ENCODE measurements around the gene SWSAP1.
"Not testable (repeated sequence)": the region's sequence is repeated elsewhere in the genome, so short reads cannot be mapped to it uniquely, and the experiment has no call there.

The SWSAP1 gene

DNA sequence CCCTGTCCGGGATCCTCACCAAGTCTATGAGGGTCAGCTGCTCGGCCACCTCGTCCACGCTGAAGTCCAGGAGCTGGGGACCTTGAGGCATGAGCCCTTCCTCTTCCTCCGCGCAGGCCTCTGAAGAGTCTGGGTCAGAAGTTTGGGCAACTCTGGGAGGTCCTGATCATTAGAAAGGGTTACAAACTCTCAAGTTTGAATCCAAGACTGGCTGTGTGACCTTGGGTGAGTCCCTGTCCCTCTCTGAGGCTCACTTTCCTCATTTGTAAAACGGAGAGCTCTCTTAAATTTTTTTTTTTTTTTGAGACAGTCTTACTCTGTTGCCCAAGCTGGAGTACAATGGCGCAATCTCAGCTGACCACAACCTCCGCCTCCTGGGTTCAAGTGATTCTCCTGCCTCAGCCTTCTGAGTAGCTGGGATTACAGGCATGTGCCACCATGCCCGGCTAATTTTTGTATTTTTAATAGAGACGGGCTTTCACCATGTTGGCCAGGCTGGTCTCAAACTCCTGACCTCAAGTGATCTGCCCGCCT, 32.3 kb downstream of the SWSAP1 start:
- not testable (repeated sequence) for DNase-seq (ENCODE audit: extremely low read depth in 1 of 2, low read depth in 1 of 2)

DNA sequence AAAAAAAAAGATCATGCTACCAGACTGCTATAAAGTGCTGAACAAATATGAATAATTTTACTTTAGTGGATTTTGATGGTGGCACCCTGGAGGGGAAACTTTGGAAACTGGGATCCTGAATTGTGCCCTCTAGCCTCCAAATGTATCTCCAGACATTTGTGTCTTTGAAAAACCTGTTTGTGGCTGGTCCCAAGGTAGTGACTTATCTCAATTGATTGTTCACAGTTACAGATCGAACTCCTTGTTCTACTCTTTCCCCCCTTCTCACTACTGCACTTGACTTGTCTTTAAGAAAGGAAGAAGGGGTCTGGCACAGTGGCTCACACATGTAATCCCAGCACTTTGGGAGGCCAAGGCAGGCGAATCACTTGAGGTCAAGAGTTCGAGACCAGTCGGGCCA, 34.1 kb downstream of the SWSAP1 start:
- DNase-seq (ENCODE audit: extremely low read depth in 1 of 2, low read depth in 1 of 2): no peak

DNA sequence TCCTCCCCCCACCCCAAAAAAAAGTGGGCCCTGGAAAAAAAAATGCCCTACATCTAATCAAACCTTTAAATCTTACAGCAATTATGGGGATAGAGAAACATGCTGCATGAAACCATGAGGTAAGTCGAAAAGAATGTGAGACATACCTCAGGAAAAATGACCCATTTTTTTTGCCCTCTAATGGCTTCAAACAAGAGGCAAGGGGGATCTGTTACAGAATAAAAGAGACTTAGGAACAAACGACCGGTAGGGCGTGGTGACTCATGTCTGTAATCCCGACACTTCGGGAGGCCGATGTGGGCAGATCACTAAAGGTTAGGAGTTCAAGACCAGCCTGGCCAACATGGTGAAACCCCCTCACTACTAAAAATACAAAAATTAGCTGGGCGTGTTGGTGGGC, 36.2 kb downstream of the SWSAP1 start:
- DNase-seq (ENCODE audit: extremely low read depth in 1 of 2, low read depth in 1 of 2): no peak

DNA sequence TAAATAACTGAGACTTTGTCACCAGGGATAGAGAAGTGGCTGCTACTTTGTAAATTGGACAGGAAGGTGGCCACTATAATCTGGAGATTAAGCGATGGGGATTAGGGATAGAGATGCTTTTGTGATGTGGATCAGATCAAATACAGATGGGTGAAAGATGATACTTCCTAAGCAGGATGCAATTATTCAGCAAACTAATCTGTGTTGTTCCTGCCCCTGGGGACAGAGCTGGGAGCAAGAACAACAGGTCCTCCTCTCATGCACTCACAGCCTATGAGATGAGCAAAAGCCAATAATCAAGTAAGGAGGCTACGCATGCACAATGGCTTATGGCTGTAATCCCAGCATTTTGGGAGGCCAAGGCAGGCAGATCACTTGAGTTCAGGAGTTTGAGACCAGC, 40.1 kb downstream of the SWSAP1 start:
- DNase-seq (ENCODE audit: extremely low read depth in 1 of 2, low read depth in 1 of 2): no peak

DNA sequence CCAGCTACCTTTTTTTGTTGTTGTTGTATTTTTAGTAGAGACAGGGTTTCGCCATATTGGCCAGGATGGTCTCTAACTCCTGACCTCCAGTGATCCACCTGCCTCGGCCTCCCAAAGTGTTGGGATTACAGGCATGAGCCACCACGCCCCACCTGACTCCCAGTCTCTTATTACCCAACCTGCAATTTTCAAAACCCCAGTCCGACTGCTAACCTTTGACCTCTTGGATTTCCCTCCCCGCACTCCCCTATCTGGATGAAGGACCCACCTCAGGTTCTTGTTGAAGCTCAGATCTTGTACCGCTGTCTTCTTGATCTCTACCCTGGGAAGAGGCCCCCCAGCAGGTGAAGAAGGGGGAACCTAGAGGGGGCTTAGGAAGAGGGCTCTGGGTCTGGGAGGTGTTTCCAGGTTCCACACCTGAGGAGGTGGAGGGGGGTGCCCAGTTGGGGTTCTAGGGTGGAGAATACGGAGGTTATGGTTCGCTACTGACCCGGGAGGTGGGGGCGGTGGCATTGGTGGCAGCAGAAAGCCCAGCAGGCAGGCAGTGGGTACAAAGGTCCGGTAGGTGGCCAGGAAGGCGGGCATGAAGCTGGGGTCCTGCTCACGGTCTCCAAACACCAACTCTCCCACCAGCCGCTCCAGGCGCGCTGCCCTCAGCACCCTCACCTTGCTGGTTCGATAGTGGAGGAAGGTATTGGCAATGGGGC, 42.0 kb downstream of the SWSAP1 start:
- DNase-seq (ENCODE audit: extremely low read depth in 1 of 2, low read depth in 1 of 2): no peak

DNA sequence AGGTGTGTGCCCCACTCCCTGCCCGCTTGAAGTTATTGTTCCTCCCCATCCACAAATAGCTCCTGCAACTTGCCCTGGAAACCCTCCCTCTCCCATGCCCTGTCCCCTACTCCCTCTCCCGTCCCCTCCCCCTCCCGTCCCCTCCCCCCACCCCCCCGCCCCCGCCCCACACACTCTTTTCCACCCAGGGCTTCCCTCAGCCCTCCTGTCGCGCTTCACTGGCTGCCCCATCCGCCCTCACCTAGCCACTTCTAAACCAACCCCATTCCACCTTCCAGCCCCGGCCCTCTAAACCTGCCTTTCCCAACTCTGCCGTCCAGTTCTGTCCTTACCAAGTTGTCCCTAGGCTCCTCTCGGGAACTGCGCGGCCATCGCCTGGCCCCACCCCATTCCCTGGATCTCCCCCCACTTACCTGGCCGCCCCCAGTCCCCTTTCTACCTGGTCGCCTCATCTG, 43.7 kb downstream of the SWSAP1 start:
- DNase-seq (ENCODE audit: extremely low read depth in 1 of 2, low read depth in 1 of 2): no peak

DNA sequence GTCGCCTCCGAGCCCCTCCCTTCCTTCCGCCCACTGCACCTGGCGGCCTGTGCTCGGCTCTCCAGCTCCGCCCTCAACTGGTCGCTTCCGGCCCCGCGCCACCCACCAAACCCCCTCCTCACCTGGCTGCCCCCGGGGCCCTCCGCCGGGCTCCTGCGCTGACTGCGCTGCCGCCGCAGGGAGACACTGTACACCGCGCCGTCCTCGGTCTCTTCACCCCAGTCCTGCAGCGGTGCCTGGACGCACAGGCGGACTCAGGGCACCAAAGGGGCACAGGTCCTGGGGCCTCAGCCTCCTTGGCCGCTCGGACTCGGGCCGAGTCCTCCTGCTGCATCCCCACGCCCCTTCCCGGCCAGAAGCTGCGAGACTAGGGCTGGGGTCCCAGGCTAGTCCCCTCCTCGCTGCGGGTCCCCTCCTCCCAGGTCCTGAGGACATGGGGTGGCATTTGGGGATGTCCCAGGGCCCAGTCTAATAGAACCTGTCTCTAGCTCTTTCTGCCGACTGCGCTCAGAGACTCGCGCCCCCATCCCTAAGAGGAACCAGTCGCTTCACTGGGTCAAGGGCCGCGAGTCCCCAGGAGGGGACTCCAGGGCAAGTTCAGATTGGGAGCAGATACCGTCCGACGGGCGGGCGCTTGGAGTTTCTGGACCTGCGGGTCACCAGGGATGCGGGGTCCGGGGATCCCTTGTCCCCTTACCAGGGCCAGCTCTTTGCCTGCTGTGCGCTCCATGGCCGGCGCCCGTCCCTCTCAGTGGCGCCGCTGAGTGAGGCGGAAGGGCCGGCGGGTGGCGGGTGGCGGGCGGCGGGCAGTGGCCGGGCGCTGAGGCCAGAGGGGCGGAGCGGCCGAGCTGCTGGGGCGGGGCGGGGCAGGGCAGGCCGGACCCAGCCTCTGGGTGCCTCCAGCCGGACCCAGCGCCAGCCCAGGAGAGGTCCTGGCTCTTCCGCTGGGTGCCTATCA, 44.4 kb downstream of the SWSAP1 start, which contains the start of gene RGL3:
TSS of gene RGL3 (minus strand) at position 766 of the 958 bp plus-strand sequence. CDS start at position 730, 36 bp downstream.
- DNase-seq (ENCODE audit: extremely low read depth in 1 of 2, low read depth in 1 of 2): no peak

DNA sequence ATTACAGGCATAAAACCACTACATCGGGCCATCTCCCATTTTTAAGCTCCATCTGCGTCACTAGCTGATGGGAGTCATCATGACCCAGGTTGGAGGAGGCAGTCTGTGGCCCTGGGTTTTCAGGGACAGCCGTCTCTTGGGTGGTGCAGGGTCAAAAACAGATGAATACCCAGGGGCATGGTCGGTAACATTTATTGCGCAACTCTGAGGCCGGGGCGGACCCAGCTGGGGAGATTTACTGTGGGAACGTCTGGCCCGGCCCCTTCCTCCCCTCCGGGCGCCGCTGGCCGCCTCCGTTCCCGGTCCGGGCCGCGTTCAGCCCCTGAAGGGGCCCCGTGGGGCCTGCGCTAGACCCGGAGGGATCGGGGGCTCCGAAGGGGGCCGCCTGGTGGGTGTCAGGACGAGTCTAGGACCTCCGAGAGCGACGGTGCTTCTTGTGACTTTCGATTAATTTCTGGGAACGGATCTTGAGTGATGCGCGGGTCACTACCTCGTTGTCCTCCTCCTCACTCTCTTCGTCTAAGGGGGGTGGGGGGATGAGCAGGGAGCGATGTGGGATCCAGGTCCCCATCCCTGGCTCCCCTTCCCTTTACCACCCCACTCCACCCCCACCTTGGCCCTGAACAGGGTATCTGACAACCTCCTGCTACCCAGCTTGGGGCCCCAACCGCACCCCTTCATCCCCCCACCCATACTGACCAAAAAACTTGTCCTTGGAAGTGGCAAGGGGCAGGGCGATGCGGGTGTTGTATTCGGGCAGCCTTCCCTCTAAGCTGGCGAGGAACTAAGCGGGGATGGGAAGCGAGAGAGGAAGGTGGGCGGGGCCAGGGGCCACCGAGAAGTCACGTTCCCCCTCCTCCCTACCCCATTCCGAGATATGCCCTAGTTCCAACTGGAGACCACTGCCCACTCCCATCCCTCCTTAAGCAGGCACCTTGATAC, 46.2 kb downstream of the SWSAP1 start:
- no peak for DNase-seq (ENCODE audit: extremely low read depth in 1 of 2, low read depth in 1 of 2)

DNA sequence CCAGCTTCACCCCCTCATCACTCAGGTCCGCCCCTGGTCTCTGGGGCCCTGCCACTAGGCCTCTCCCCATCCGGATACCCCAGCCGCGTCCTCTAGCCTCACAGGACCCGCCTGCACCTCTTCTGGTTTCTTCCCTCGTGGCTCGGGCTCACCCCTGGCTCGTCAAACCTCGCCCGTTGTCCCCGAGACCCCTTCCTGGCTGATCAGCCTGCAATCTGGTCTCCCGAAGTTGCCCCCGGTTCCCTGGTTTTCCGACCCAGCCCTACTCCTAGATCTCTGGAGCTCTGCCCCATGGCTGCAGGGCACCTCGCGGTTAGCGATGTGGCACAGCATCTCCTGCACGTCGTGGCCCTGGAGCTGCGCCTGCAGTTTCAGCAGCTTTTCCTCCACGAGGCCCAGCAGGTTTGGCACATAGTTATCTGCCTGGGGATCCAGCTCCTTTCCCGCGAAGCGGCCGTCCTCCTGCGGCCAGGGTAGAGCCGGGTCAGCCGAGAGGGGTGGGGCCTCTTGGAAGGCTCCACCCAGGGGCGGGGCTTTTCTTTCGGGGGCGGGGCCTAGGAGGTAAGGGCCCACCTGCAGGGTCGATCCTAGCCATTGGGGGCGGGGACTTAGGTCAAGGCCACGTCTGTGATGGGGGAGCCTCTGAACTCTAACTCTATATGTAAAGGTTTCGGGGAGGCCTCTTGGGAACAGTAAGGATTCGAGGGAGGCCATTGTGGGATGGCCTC, 47.1 kb downstream of the SWSAP1 start:
- DNase-seq (ENCODE audit: extremely low read depth in 1 of 2, low read depth in 1 of 2): peak in 1 of 2 donors; percentile 27

DNA sequence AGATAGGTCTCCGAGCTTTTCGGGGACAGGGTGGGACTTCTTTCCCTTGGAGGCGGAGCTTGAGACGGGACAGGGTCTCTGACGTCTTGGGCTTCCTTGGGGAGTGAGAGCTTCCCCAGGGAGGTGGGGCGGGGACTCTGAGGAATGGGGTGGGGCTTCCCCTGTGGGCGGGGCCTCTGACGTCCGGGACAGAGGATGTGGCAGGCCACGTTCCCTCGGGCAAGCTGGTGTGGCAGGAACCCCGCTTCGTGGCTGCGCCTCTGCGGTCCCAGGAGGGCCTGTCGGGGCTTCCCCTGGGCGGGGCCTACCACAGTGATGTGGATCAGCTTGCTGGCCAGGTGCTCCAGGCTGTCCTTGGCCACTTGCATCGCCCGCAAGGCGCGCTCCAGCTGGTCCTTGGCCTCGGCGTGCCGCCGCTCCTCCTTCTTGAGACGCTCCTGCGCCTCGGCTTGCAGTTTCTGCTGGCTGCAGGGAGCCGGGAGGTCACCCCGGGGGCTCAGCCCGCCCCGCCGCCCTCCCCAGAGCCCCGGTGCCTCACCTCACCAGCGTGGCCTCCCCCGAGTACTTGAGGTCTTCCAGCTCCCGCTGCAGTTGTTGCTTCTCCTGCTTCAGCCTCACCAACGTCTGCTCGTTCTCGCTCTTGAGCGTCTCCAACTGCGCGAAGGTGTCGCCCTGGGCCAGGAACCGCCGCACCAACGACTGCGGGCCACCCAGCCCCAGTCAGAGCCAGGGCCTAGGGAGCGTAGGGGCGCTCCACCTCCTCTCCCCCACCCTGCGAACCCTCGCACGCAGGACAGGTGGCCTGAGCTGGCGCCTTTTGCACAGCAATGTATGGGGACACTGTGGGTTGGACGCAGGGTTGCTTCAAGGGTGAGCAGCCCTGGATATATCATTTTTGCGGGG, 47.9 kb downstream of the SWSAP1 start:
- peak; percentile 49 to 74 for DNase-seq (ENCODE audit: extremely low read depth in 1 of 2, low read depth in 1 of 2)

DNA sequence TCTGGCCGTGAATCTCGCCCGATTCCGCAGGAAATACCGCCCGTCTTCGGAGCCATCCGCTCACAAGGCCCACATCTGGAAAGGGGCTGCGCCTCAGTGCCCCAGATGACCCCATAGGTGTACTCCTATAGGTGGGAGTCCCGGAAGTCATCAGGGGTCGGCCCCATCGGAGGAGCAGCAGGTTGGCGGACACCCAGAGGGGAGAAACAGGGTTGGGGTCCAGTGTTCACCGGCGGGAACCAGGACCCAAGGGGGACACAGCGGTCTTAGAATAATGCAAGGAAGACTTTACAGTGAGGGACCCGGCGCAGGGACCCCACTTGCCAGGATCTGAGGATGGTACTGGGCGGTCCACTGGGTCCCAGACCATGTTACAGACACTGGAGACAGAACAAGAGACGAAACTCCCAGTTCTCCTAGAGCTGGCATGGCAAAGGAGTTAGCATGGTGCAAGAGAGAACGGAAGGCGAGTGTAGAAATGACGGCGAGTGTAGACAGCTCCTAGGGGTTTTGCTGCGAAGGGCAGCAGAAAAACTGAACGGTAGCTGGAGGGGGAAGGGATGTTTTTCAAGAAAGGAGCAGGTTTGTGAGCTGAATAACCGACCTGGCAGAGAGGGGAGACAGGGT, 48.8 kb downstream of the SWSAP1 start:
- DNase-seq (ENCODE audit: extremely low read depth in 1 of 2, low read depth in 1 of 2): no peak

DNA sequence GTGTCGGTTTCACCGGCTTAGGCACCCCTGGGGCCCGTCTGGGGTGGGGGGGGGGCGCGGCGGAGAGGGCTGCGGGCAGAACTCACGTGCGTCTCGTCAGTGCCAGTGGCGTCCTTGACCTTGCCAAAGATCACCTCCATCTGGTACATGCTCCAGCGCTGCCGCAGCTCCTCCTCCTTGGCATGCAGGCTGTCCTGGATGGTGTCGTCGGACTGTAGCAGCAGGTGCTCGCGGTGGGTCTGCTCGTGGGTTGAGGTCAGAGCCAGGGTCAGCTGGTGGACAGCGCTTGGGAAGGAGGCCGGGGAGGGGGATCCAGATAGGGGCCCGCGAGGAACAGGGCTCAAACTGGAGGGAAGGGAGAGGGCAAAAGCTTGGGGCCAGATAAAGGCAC, 49.3 kb downstream of the SWSAP1 start:
- DNase-seq (ENCODE audit: extremely low read depth in 1 of 2, low read depth in 1 of 2): no peak
